GM10266 (cell line): ENCODE measurements around the gene NPW.

Source experiments
- DNase-seq: peaks from one replicate; pipeline ENCODE4 v3.0.0; 2012; ENCODE audit errors: extremely low spot score
- TF ChIP-seq, protein P1 (sequence below): IDR thresholded peaks from 2 replicates; pipeline ENCODE4 v1.5.1; 2012; ENCODE audit warnings: mild to moderate bottlenecking, low read depth; ENCODE audit not compliant: control insufficient read depth, insufficient read depth; ENCODE audit errors: missing control alignments

Gene NPW

DNA sequence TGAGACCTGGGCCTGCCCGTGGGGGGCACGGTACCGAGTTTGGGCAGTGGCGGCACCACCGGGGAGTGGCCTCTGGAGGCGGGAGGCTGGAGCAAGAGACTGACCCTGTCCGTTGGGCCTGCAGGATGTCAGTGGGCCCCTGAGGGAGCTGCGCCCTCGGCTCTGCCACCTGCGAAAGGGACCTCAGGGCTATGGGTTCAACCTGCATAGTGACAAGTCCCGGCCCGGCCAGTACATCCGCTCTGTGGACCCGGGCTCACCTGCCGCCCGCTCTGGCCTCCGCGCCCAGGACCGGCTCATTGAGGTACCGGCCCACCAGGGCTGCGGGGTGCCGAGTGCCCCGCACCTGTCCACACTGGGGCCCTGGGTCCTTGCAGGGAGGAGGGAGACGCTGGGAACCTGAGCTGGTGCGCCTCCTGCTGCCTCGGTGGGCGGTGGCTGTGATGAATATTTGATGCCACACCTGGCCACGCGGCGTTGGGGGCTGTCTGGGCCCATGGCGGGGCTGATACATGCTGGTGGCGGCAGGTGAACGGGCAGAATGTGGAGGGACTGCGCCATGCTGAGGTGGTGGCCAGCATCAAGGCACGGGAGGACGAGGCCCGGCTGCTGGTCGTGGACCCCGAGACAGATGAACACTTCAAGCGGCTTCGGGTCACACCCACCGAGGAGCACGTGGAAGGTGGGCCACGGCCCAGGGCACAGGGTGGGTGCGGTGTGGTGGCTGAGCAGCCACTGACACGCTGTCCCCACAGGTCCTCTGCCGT is 16.8 kb downstream of the NPW start:
- no peak for DNase-seq

DNA sequence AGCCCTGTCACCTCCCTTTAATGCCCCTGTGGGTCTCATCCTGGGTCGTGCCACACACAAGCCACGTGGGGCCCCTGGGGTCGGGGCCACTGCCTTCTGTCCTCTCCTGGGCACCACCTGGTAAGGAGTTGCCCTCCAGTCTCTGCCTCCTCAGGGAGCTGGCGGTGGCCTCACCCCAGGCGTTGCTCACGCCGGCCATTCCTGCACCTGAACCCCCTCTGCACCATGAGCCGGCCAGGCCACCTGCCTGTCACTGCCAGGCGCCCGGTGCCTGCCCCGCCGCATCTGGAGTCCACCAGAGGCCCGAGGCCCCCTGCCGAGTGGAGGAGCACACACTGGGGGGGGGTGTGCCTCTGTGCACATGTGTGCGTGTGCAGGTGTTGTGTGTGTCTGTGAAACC is 17.5 kb downstream of the NPW start:
- DNase-seq: no peak
- TF ChIP-seq, protein P1, sequence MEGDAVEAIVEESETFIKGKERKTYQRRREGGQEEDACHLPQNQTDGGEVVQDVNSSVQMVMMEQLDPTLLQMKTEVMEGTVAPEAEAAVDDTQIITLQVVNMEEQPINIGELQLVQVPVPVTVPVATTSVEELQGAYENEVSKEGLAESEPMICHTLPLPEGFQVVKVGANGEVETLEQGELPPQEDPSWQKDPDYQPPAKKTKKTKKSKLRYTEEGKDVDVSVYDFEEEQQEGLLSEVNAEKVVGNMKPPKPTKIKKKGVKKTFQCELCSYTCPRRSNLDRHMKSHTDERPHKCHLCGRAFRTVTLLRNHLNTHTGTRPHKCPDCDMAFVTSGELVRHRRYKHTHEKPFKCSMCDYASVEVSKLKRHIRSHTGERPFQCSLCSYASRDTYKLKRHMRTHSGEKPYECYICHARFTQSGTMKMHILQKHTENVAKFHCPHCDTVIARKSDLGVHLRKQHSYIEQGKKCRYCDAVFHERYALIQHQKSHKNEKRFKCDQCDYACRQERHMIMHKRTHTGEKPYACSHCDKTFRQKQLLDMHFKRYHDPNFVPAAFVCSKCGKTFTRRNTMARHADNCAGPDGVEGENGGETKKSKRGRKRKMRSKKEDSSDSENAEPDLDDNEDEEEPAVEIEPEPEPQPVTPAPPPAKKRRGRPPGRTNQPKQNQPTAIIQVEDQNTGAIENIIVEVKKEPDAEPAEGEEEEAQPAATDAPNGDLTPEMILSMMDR: no peak

More for the DNA sequence above, 16.8 kb downstream of the NPW start:
- TF ChIP-seq, protein P1: no peak

DNA sequence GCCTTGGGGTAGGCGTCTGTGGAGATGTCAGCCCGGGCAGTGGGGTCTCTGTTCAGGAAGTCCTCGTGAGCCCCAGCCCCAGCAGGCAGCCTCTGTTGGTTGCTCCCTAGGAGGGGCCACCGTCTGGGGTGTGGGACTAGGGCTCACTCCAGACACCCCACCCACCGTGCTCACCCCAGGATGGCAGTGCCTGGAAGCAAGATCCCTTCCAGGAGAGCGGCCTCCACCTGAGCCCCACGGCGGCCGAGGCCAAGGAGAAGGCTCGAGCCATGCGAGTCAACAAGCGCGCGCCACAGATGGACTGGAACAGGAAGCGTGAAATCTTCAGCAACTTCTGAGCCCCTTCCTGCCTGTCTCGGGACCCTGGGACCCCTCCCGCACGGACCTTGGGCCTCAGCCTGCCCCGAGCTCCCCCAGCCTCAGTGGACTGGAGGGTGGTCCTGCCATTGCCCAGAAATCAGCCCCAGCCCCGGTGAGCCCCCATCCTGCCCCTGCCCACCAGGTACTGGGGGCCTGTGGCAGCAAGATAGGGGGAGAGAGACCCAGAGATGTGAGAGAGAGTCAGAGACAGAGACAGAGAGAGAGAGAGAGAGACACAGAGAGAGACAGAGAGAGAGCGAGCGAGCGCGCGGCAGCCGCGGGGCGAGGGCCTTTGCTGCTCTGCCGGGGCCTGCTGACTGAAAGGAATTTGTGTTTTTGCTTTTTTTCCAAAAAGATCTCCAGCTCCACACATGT is 18.2 kb downstream of the NPW start:
- TF ChIP-seq, protein P1: no peak
- DNase-seq: no peak

DNA sequence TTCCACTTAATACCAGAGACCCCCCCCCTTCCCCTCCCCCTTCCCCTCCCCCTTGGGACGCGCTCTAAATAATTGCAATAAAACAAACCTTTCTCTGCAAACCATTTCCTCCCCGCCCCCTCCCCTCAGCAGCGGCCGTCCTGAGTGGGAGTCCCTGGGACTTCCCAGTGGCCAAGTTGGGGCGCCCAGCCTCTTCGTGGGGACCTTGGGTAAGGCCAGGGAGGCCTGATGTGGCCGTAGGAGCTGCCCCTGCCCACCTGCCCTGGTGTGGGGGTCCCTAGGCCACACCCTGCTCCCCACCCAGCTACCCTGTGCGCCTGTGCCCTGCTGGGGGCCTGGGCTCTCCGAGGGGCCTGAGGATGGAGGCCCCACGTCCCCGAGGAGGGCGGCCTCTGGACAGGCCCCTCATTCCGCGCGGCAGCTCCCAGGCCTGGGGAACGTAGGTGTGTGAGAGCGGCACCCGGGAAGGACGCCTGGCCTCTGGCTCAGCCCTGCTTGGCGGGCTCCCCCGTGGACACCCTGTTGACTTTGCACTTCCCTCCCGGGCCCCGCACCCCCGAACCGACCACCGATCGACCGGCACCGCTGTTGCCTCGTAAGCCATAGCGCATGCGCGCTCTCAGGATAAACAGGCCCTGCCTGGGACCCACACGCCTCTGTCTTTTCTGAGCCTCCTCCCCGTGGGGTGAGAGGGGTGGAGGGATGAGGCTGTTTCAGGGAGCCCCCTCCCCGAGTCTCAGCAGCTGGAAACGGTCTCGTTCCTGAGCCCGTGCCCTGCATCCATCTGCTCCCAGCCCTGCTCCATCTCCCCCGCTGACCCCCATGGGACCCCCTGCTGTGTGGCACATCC is 19.0 kb downstream of the NPW start:
- no peak for DNase-seq
- TF ChIP-seq, protein P1: no peak

DNA sequence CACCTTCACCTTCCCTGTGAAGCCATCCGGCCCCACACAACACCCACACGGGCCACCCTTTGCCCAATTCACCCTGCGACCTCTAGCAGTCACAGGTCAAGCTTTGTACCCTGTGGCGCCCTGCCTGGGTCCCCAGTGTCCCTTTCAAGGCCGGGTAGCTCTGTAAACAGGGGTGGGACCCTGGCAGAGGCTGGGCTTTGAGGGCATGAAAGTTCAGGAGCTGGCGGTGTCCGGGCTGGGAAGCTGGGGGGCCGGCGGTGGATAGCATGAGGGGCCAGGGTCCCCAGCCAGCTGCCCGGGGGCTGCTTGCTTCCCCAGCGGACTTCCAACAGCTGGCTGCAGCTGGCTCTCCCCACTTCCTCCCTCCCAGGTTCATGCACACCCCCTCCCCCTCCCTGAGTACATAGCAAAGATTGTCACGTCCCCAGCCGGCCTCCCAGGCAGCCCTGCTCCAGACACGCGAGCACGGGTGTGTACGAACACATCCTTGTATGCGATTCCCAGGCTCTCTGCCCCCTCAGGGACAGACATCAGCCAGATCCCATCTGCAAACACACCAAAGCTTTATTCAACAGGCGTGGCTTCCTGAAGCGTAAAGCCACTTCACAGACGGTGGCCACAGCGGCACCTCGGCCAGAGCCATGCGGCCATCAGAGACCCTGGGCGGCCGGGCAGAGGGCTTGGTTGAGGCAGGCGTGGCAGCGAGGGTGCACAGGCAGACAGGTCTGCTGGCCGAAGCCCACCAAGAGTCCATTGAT is 19.9 kb downstream of the NPW start:
- DNase-seq: no peak
- TF ChIP-seq, protein P1: no peak

DNA sequence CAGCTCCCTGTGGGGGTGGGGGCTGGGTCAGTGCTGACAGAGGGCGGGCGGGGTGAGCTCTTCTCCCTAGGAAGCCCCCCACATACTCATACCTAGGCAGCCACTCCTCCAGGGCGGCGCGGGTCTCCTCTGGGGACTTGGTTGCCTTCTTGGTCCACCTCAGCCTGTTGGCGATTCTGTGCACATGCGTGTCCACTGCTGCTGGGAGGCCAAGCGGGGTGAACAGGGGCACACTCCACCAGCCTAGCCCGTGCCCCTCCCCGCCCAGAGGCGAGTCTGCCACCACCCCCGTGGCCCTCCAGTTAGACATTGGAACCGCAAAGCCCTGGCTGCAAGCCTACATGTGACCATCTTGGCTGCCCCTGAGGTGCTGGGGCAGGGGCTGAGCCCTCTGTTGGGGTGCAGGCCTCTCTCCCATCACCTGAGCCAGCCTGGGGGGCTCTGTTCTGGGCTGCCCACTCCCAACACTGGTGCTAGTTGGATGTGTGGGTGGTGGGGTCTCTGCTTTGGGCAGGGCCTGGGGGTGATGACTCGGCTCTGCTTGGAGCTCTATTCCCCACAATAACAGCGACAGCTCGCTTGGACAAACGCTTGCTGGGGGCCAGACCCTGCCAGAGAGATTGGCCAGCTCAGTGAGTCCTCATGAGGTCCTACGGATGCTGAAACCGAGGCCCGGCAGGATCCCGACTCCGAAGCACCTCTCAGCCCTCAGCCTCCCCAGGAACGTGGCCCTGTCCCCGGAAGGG is 20.6 kb downstream of the NPW start:
- no peak for DNase-seq
- TF ChIP-seq, protein P1: no peak
